ENCODE data around the gene CNTN2.

The CNTN2 gene

GRCh38 chr1:205028390-205028789, 14.6 kb upstream of the CNTN2 start:
- TF ChIP-seq CTCF (IDR thresholded peaks at IDR 0.05; ENCODE audit: control extremely low read depth, extremely low read depth, low read depth, missing control alignments) = no peak
- CTCF ChIA-PET = interaction anchor here (0.8 to 2.7 kb wide), 2 partner anchors 9 to 11 kb away, joined by 3 to 7 read pairs; no protein-coding TSS in a partner anchor
- POLR2A ChIA-PET = no interaction called here
- DNase-seq (ENCODE audit: extremely low spot score) = no peak

GRCh38 chr1:205028924-205029323, 14.1 kb upstream of the CNTN2 start:
- ChIA-PET CTCF (interaction anchor here (2.7 kb wide), 1 partner anchor 10 kb away, joined by 7 read pairs; no protein-coding TSS in a partner anchor), POLR2A (no interaction called here)
- no peak for DNase-seq (ENCODE audit: extremely low spot score)
- TF ChIP-seq CTCF (IDR thresholded peaks at IDR 0.05; ENCODE audit: control extremely low read depth, extremely low read depth, low read depth, missing control alignments) = no peak

- ChIA-PET POLR2A (no interaction called here), CTCF (interaction anchor here (0.9 to 2.7 kb wide), 2 partner anchors 10 to 11 kb away, joined by 3 to 7 read pairs; no protein-coding TSS in a partner anchor)
- DNase-seq (ENCODE audit: extremely low spot score) = no peak
- no peak for TF ChIP-seq CTCF (IDR thresholded peaks at IDR 0.05; ENCODE audit: control extremely low read depth, extremely low read depth, low read depth, missing control alignments)
These were observed 12.8 kb upstream of the CNTN2 start for GRCh38 chr1:205030241-205030640.

- no peak for TF ChIP-seq CTCF (IDR thresholded peaks at IDR 0.05; ENCODE audit: control extremely low read depth, extremely low read depth, low read depth, missing control alignments)
- no peak for DNase-seq (ENCODE audit: extremely low spot score)
- ChIA-PET POLR2A (interaction anchor here (0.7 kb wide), 1 partner anchor 25 kb away, joined by 5 read pairs; no protein-coding TSS in a partner anchor), CTCF (interaction anchor here (1.1 to 2.7 kb wide), 3 partner anchors 11 to 323 kb away, joined by 3 to 10 read pairs (median 4); no protein-coding TSS in a partner anchor)
These were observed 12.1 kb upstream of the CNTN2 start for GRCh38 chr1:205030896-205031295.

- POLR2A ChIA-PET = no interaction called here
- DNase-seq (ENCODE audit: extremely low spot score) = no peak
- CTCF ChIA-PET = interaction anchor here (1.4 to 2.7 kb wide), 2 partner anchors 16 to 29 kb away, joined by 3 to 10 read pairs; no protein-coding TSS in a partner anchor
- TF ChIP-seq CTCF (IDR thresholded peaks at IDR 0.05; ENCODE audit: control extremely low read depth, extremely low read depth, low read depth, missing control alignments) = no peak
These were observed 10.5 kb upstream of the CNTN2 start for GRCh38 chr1:205032508-205032907.

GRCh38 chr1:205037539-205037938, 5.5 kb upstream of the CNTN2 start:
- TF ChIP-seq CTCF (IDR thresholded peaks at IDR 0.05; ENCODE audit: control extremely low read depth, extremely low read depth, low read depth, missing control alignments) = no peak
- POLR2A ChIA-PET = no interaction called here
- no peak for DNase-seq (ENCODE audit: extremely low spot score)
- CTCF ChIA-PET = interaction anchor here (1.0 to 2.1 kb wide), 2 partner anchors 19 to 24 kb away, joined by 3 to 8 read pairs; no protein-coding TSS in a partner anchor

Measured in GM10248 (cell line).